Thoracic aorta (tissue), 2 donors: Measurements from ENCODE around the gene MAN2A1. TPM values are rescaled to one million over a fixed set of nuclear protein-coding genes. Genes with fewer than 3 reads are reported as not detected.

Experiments used
- ATAC-seq: fragments of 150-250 bp; one replicate; pipeline ENCODE4 v1.8.0; 2017; ENCODE audit warnings: low read depth; ENCODE audit not compliant: insufficient number of reproducible peaks, low FRiP score
- DNase-seq: peaks from one replicate; pipeline ENCODE4 v3.0.0-alpha.2; 2020; ENCODE audit warnings: low spot score
- H3K27ac ChIP-seq, 2 donors: fragments of 200-600 bp; sonication (generic); 1 replicate in 1 of 2; 2 replicates in 1 of 2; pipeline ENCODE4 v1.5.1; 2016; ENCODE audit warnings: mild to moderate bottlenecking in 2 of 2, moderate library complexity in 2 of 2
- H3K27me3 ChIP-seq: fragments of 200-600 bp; sonication (generic); replicated peaks from 2 replicates; pipeline ENCODE4 v1.6.0; 2016; ENCODE audit warnings: mild to moderate bottlenecking; ENCODE audit not compliant: insufficient read depth
- H3K36me3 ChIP-seq: fragments of 200-600 bp; sonication (generic); one replicate; pipeline ENCODE4 v1.5.1; 2016
- H3K4me1 ChIP-seq, 2 donors: fragments of 200-600 bp; sonication (generic); 1 replicate in 1 of 2; 2 replicates in 1 of 2; pipeline versions ENCODE4 v1.5.1 to v1.6.0; 2016; ENCODE audit warnings: low read depth in 2 of 2, mild to moderate bottlenecking in 1 of 2; ENCODE audit not compliant: control insufficient read depth in 1 of 2
- H3K4me3 ChIP-seq: fragments of 200-600 bp; sonication (generic); 2 replicates; pipeline ENCODE4 v1.5.1; 2016; ENCODE audit warnings: mild to moderate bottlenecking
- H3K9me3 ChIP-seq: fragments of 200-600 bp; sonication (generic); 2 replicates; pipeline ENCODE4 v1.5.1; 2016
- total RNA-seq, 2 donors: library from RNA; depleted of rRNA; stranded (reverse); fragments of >200 nt; gene quantifications; one replicate each; pipeline versions ENCODE4 v1.1.0 to v1.2.3, GENCODE V29; 2016
- TF ChIP-seq, protein P1 (sequence below): fragments of 200-600 bp; sonication (generic); IDR thresholded peaks from one replicate; pipeline ENCODE4 v1.5.1; 2019; ENCODE audit warnings: antibody characterized with exemption

The MAN2A1 gene
- total RNA-seq, 2 donors from 2014 or later = 64.8 to 82.8 TPM

DNA sequence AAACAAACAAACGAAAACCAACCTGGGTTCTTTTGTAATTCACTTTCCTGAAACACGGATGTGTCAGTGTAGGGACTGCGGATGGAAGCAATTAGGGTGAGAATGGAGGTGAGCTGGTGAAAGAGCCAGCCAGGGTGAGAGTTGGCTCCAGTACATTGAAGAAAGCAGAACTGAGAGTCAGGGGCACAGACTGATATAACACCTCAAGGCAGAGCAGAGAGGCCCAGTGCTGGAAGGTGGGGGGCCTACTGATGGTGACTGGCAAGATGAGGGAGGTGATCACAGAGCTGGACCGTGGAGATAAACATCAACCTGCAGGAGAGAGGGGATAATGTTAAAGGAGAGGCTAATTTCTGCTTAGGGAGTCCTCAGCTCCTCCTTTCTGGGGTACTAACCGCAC lies 221.1 kb downstream of the MAN2A1 start:
- Histone ChIP-seq H3K4me3 (no peak overlapping the region), H3K36me3 (no peaks in the 10 kb centered on the region), H3K9me3 (no peaks in the 10 kb centered on the region), H3K27me3 (no peaks in the 10 kb centered on the region), H3K27ac (no peak overlapping the region), H3K4me1 (peaks cover 0 to 3% of the 10 kb centered on the region in 2 donors)
- TF ChIP-seq, protein P1, sequence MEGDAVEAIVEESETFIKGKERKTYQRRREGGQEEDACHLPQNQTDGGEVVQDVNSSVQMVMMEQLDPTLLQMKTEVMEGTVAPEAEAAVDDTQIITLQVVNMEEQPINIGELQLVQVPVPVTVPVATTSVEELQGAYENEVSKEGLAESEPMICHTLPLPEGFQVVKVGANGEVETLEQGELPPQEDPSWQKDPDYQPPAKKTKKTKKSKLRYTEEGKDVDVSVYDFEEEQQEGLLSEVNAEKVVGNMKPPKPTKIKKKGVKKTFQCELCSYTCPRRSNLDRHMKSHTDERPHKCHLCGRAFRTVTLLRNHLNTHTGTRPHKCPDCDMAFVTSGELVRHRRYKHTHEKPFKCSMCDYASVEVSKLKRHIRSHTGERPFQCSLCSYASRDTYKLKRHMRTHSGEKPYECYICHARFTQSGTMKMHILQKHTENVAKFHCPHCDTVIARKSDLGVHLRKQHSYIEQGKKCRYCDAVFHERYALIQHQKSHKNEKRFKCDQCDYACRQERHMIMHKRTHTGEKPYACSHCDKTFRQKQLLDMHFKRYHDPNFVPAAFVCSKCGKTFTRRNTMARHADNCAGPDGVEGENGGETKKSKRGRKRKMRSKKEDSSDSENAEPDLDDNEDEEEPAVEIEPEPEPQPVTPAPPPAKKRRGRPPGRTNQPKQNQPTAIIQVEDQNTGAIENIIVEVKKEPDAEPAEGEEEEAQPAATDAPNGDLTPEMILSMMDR = no peak
- ATAC-seq (no peak), DNase-seq (no peak)

DNA sequence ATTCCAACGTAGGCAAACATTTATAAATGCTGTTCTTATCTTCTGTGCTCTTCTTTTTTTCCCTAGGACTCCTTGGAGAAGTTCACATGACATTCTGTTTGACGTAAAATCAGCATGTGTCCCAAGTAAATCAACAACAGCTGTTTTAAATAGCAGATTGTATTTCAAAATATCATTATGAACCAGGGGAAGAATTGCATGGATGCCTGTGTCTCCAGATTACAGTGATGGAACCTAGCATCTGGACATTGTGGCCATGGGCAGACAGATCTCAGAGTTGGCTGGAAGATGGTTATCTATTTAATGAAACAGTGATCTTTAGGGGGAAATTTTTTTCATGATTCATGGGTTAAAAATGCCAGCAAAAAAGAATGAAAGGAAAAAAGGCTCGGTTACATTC lies 222.0 kb downstream of the MAN2A1 start:
- H3K9me3 ChIP-seq = no peaks in the 10 kb centered on the region
- no peak overlapping the region for H3K27ac ChIP-seq
- H3K36me3 ChIP-seq = no peaks in the 10 kb centered on the region
- H3K4me1 ChIP-seq = peaks cover 0 to 3% of the 10 kb centered on the region in 2 donors
- ATAC-seq (no peak), DNase-seq (no peak)
- no peak overlapping the region for H3K4me3 ChIP-seq
- no peaks in the 10 kb centered on the region for H3K27me3 ChIP-seq
- TF ChIP-seq, protein P1 = no peak

DNA sequence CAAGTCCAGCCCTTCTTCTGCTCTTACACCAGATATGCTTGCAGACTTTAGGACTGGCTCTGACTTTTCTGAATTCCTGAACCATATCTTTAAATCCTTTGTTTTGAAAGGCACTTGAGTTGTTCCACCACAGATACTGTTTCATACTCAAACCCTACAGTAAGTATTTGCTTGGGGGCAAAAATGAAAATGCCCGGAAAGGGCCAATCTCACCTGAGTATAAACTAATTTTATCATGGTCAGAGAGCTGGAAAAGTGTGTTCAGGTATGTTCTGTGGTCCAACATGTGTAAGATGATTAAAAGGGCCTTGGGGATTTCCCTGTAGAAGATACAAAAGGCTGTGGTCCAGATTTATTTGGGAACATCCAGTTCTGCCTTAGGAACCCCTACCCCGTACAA lies 225.2 kb downstream of the MAN2A1 start:
- TF ChIP-seq, protein P1 = no peak
- H3K36me3 ChIP-seq = no peaks in the 10 kb centered on the region
- no peak overlapping the region for H3K4me3 ChIP-seq
- H3K27me3 ChIP-seq = no peaks in the 10 kb centered on the region
- no peak for DNase-seq
- no peaks in the 10 kb centered on the region for H3K9me3 ChIP-seq
- ATAC-seq = no peak
- no peaks in the 10 kb centered on the region for H3K4me1 ChIP-seq
- H3K27ac ChIP-seq = no peak overlapping the region

DNA sequence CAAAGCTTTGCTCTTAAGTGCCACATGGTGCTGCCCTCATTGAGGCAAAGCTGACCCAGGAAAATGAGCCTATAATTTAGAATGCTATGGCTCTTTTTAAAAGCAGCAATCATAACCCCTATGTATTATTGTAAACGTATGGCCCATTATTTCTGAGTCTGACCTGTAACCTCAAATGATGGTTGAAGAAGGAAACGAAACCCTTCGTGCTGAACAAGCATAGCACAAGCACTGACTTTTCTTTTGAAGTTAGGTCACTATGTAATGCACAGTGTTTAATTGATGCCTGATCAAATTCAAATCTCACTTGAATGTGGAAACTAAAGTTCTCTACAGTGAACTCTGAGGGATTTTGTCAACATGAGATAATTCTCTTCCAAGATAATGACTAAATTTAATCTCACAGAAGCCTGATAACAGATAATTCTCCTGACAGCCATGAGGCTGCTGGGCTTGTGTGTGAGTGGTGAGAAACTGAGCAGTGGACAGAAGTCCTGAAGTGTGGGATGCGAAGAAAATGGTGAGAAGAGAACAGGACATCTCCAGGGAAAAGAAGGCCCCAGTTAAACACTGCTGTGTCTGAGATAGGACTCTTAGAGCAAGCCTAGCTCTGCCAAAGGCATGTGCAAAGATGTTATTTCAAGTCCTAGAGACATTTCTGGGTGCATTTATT lies 226.9 kb downstream of the MAN2A1 start:
- TF ChIP-seq, protein P1 = no peak

More for the DNA sequence above, 226.9 kb downstream of the MAN2A1 start:
- no peak overlapping the region for H3K4me3 ChIP-seq
- H3K27me3 ChIP-seq = no peaks in the 10 kb centered on the region
- no peaks in the 10 kb centered on the region for H3K36me3 ChIP-seq
- DNase-seq (no peak), ATAC-seq (no peak)
- no peaks in the 10 kb centered on the region for H3K9me3 ChIP-seq
- H3K27ac ChIP-seq = no peak overlapping the region
- H3K4me1 ChIP-seq = peaks cover 0 to 3% of the 10 kb centered on the region in 2 donors
